Neuron (in vitro differentiated cells): ENCODE data around the gene CMTM1.
"Not testable (repeated sequence)": the region's sequence is repeated elsewhere in the genome, so short reads cannot be mapped to it uniquely, and the experiment has no call there.

Source experiments
- H2AFZ ChIP-seq: one replicate; pipeline ENCODE4 v1.6.1; 2013; ENCODE audit warnings: low read depth, mild to moderate bottlenecking, inconsistent platforms, low read length, moderate library complexity
- H3K27me3 ChIP-seq: one replicate; pipeline ENCODE4 v1.6.1; 2013; ENCODE audit warnings: low read length; ENCODE audit not compliant: insufficient read depth
- H3K36me3 ChIP-seq: one replicate; pipeline ENCODE4 v1.6.1; 2013; ENCODE audit warnings: low read length; ENCODE audit not compliant: insufficient read depth
- H3K4me1 ChIP-seq: one replicate; pipeline ENCODE4 v1.6.1; 2013; ENCODE audit warnings: low read length; ENCODE audit not compliant: insufficient read depth
- H3K4me3 ChIP-seq: 2 replicates; pipeline ENCODE4 v1.5.1; 2013; ENCODE audit warnings: mild to moderate bottlenecking, low read length, moderate library complexity
- H3K9me3 ChIP-seq: one replicate; pipeline ENCODE4 v1.6.1; 2013; ENCODE audit warnings: low read length

Gene CMTM1

GRCh38 chr16:66622863-66623262 lies 56.6 kb downstream of the CMTM1 start:
- peaks cover 14% of the 10 kb centered on the region for H3K36me3 ChIP-seq
- H3K9me3 ChIP-seq, result no peaks in the 10 kb centered on the region
- no peak overlapping the region for H3K4me3 ChIP-seq
- H3K27me3 ChIP-seq, result no peaks in the 10 kb centered on the region
- H3K4me1 ChIP-seq, result peaks cover 3% of the 10 kb centered on the region
- H2AFZ ChIP-seq, result no peak overlapping the region

- no peaks in the 10 kb centered on the region for H3K9me3 ChIP-seq
- peaks cover 9% of the 10 kb centered on the region for H3K36me3 ChIP-seq
- H2AFZ ChIP-seq, result no peak overlapping the region
- H3K4me1 ChIP-seq, result peaks cover 3% of the 10 kb centered on the region
- no peaks in the 10 kb centered on the region for H3K27me3 ChIP-seq
- no peak overlapping the region for H3K4me3 ChIP-seq
These were observed 57.5 kb downstream of the CMTM1 start for GRCh38 chr16:66623755-66624154.

GRCh38 chr16:66627611-66628378 lies 61.6 kb downstream of the CMTM1 start:
- H3K4me3 ChIP-seq, H3K27me3 ChIP-seq, H3K36me3 ChIP-seq, H3K4me1 ChIP-seq, H3K9me3 ChIP-seq, H2AFZ ChIP-seq: not testable (repeated sequence)
